ENCODE measurements around the gene PLXNC1. TPM values are rescaled to one million over a fixed set of nuclear protein-coding genes. Genes with fewer than 3 reads are reported as not detected.

Gene PLXNC1
- total and polyA plus RNA-seq, 4 donors, result 1.7 to 70.0 (median 36.3) TPM

GRCh38 chr12:94195483-94195882, 47.1 kb downstream of the PLXNC1 start:
- H3K27ac ChIP-seq (ENCODE audit: low read depth in 1 of 2, low read length in 1 of 2), result no peak overlapping the region
- H3K4me1 ChIP-seq (ENCODE audit: control insufficient read depth in 5 of 5, insufficient read depth in 5 of 5, low read length in 5 of 5), result no peaks in the 10 kb centered on the region
- TF ChIP-seq CTCF (IDR thresholded peaks at IDR 0.05; ENCODE audit: control extremely low read depth, extremely low read depth), result no peak
- no peak for ATAC-seq (ENCODE audit: insufficient read depth, low FRiP score)
- no peak overlapping the region for H3K9ac ChIP-seq (ENCODE audit: insufficient read depth in 1 of 2, low read length in 2 of 2)
- WGBS, 2 donors, result 96 to 97% methylated on average over 6 of the region's 6 CpGs
- no peaks in the 10 kb centered on the region for H3K27me3 ChIP-seq (ENCODE audit: control insufficient read depth in 3 of 3, insufficient read depth in 3 of 3, low read length in 2 of 3)
- H3K9me3 ChIP-seq (ENCODE audit: control insufficient read depth in 4 of 4, insufficient read depth in 3 of 4, low read length in 3 of 4), result peaks cover 0 to 1% (median 0%) of the 10 kb centered on the region in 4 donors
- peaks cover 0 to 1% (median 0%) of the 10 kb centered on the region in 4 donors for H3K36me3 ChIP-seq (ENCODE audit: control insufficient read depth in 4 of 4, insufficient read depth in 4 of 4, low read length in 4 of 4)
- H3K4me3 ChIP-seq, result no peak overlapping the region
- DNase-seq, result no peak

GRCh38 chr12:94198469-94198868, 50.1 kb downstream of the PLXNC1 start:
- H3K9me3 ChIP-seq (ENCODE audit: control insufficient read depth in 4 of 4, insufficient read depth in 3 of 4, low read length in 3 of 4), result no peaks in the 10 kb centered on the region
- DNase-seq (no peak), ATAC-seq (ENCODE audit: insufficient read depth, low FRiP score) (no peak)
- no peak overlapping the region for H3K9ac ChIP-seq (ENCODE audit: insufficient read depth in 1 of 2, low read length in 2 of 2)
- no peaks in the 10 kb centered on the region for H3K36me3 ChIP-seq (ENCODE audit: control insufficient read depth in 4 of 4, insufficient read depth in 4 of 4, low read length in 4 of 4)
- TF ChIP-seq CTCF (IDR thresholded peaks at IDR 0.05; ENCODE audit: control extremely low read depth, extremely low read depth), result no peak
- H3K27me3 ChIP-seq (ENCODE audit: control insufficient read depth in 3 of 3, insufficient read depth in 3 of 3, low read length in 2 of 3), result no peaks in the 10 kb centered on the region
- H3K4me1 ChIP-seq (ENCODE audit: control insufficient read depth in 5 of 5, insufficient read depth in 5 of 5, low read length in 5 of 5), result no peaks in the 10 kb centered on the region
- H3K4me3 ChIP-seq, result no peak overlapping the region
- H3K27ac ChIP-seq (ENCODE audit: low read depth in 1 of 2, low read length in 1 of 2), result no peak overlapping the region
- 93 to 94% methylated on average over 5 of the region's 5 CpGs for WGBS, 2 donors

- no peak for ATAC-seq (ENCODE audit: insufficient read depth, low FRiP score)
- Histone ChIP-seq H3K4me3 (no peak overlapping the region), H3K27ac (ENCODE audit: low read depth in 1 of 2, low read length in 1 of 2) (no peak overlapping the region), H3K9me3 (ENCODE audit: control insufficient read depth in 4 of 4, insufficient read depth in 3 of 4, low read length in 3 of 4) (no peaks in the 10 kb centered on the region), H3K27me3 (ENCODE audit: control insufficient read depth in 3 of 3, insufficient read depth in 3 of 3, low read length in 2 of 3) (no peaks in the 10 kb centered on the region), H3K9ac (ENCODE audit: insufficient read depth in 1 of 2, low read length in 2 of 2) (no peak overlapping the region), H3K4me1 (ENCODE audit: control insufficient read depth in 5 of 5, insufficient read depth in 5 of 5, low read length in 5 of 5) (no peaks in the 10 kb centered on the region), H3K36me3 (ENCODE audit: control insufficient read depth in 4 of 4, insufficient read depth in 4 of 4, low read length in 4 of 4) (no peaks in the 10 kb centered on the region)
- 83 to 84% methylated on average over 9 of the region's 9 CpGs for WGBS, 2 donors
- DNase-seq, result no peak
- no peak for TF ChIP-seq CTCF (IDR thresholded peaks at IDR 0.05; ENCODE audit: control extremely low read depth, extremely low read depth)
Measured at GRCh38 chr12:94198872-94199271, 50.5 kb downstream of the PLXNC1 start.

GRCh38 chr12:94200069-94200468, 51.7 kb downstream of the PLXNC1 start:
- no peak overlapping the region for H3K4me3 ChIP-seq
- no peak for DNase-seq
- H3K27ac ChIP-seq (ENCODE audit: low read depth in 1 of 2, low read length in 1 of 2), result no peak overlapping the region
- 84 to 98% methylated on average over 5 of the region's 5 CpGs for WGBS, 2 donors
- no peak overlapping the region for H3K9ac ChIP-seq (ENCODE audit: insufficient read depth in 1 of 2, low read length in 2 of 2)
- no peaks in the 10 kb centered on the region for H3K9me3 ChIP-seq (ENCODE audit: control insufficient read depth in 4 of 4, insufficient read depth in 3 of 4, low read length in 3 of 4)
- no peaks in the 10 kb centered on the region for H3K36me3 ChIP-seq (ENCODE audit: control insufficient read depth in 4 of 4, insufficient read depth in 4 of 4, low read length in 4 of 4)
- no peak for TF ChIP-seq CTCF (IDR thresholded peaks at IDR 0.05; ENCODE audit: control extremely low read depth, extremely low read depth)
- H3K4me1 ChIP-seq (ENCODE audit: control insufficient read depth in 5 of 5, insufficient read depth in 5 of 5, low read length in 5 of 5), result peaks cover 0 to 3% (median 0%) of the 10 kb centered on the region in 5 donors
- no peak for ATAC-seq (ENCODE audit: insufficient read depth, low FRiP score)
- H3K27me3 ChIP-seq (ENCODE audit: control insufficient read depth in 3 of 3, insufficient read depth in 3 of 3, low read length in 2 of 3), result no peaks in the 10 kb centered on the region

Data from lung (tissue), 12 donors.